Transverse colon (tissue), 4 donors: ENCODE results near the gene FBLN7. TPM values are rescaled to one million over a fixed set of nuclear protein-coding genes. Genes with fewer than 3 reads are reported as not detected.
"Not testable (repeated sequence)": the region's sequence is repeated elsewhere in the genome, so short reads cannot be mapped to it uniquely, and the experiment has no call there.

Experiments
- DNase-seq: peaks from one replicate; pipeline ENCODE4 v3.0.0-alpha.2; 2019
- H3K27ac ChIP-seq, 4 donors: fragments of 200-600 bp; sonication (generic); 2 replicates each; pipeline ENCODE4 v1.5.1; 2016 to 2018; ENCODE audit warnings: inconsistent platforms in 4 of 4
- H3K27me3 ChIP-seq: fragments of 200-600 bp; sonication (generic); 2 replicates; pipeline ENCODE4 v1.5.1; 2017; ENCODE audit warnings: inconsistent platforms
- H3K36me3 ChIP-seq, 4 donors: fragments of 200-600 bp; sonication (generic); 2 replicates each; pipeline ENCODE4 v1.5.1; 2017 to 2019; ENCODE audit warnings: inconsistent platforms in 4 of 4
- H3K4me1 ChIP-seq, 4 donors: fragments of 200-600 bp; sonication (generic); 2 replicates each; pipeline ENCODE4 v1.5.1; 2017 to 2020; ENCODE audit warnings: inconsistent platforms in 4 of 4
- H3K4me3 ChIP-seq, 4 donors: fragments of 200-600 bp; sonication (generic); 1 replicate in 1 of 4; 2 replicates in 3 of 4; pipeline versions ENCODE4 v1.5.1 to v1.6.1; 2017 to 2019; ENCODE audit warnings: inconsistent platforms in 4 of 4
- H3K9me3 ChIP-seq, 2 donors: fragments of 200-600 bp; sonication (generic); 2 replicates each; pipeline ENCODE4 v1.5.1; 2017 to 2019; ENCODE audit warnings: inconsistent platforms in 2 of 2
- CTCF ChIP-seq, 5 experiments: fragments of 200-600 bp in 3 of 5; fragments of 450-650 bp in 2 of 5; sonication (generic) in 3 of 5; IDR thresholded peaks; 1 replicate in 2 of 5; 2 replicates in 3 of 5; pipeline ENCODE4 v1.5.1; 2016 to 2017; ENCODE audit warnings: antibody characterized with exemption in 5 of 5, inconsistent platforms in 3 of 5, mild to moderate bottlenecking in 2 of 5, moderate library complexity in 1 of 5
- EP300 ChIP-seq: sonication (generic); formaldehyde crosslinking; IDR thresholded peaks from one replicate; pipeline ENCODE4 v1.6.1; 2017; ENCODE audit warnings: antibody characterized with exemption, low read depth
- POLR2A ChIP-seq: fragments of 450-650 bp; IDR thresholded peaks from one replicate; pipeline ENCODE4 v1.6.1; 2016; ENCODE audit warnings: antibody characterized with exemption, mild to moderate bottlenecking, moderate library complexity
- POLR2AphosphoS5 ChIP-seq, 3 donors: sonication (generic); formaldehyde crosslinking; IDR thresholded peaks; one replicate each; pipeline ENCODE4 v1.6.1; 2016; ENCODE audit warnings: antibody characterized with exemption in 3 of 3
- WGBS, 2 donors: methylation state at CpG; one replicate each; pipeline ENCODE4 v1.1.5; 2018; ENCODE audit warnings: low coverage in 1 of 2; 5-methylcytosine and 5-hydroxymethylcytosine counted together
- in situ Hi-C, 4 donors: fragments of 200-750 bp; cut with MboI; loops; one replicate each; pipeline versions ENCODE4 v1.15.0 to v1.15.1; 2017; ENCODE audit warnings: low sequenced_read_pairs in 3 of 4, low pct_ligation_motif_present in 1 of 4, low pct_unique_long_range_greater_than_20kb in 1 of 4
- intact Hi-C: fragments of 100-400 bp; cut with DNase I; formaldehyde crosslinking; loops from one replicate; pipeline ENCODE4 v1.15.1; 2023; ENCODE audit warnings: low total_unique reads
- total RNA-seq, 4 donors: library from RNA; depleted of rRNA; stranded (reverse); fragments of >200 nt; gene quantifications; one replicate each; pipeline ENCODE4 v1.1.0, GENCODE V29; 2016

FBLN7 gene
- total RNA-seq, 4 donors from 2014 or later: 1.2 to 2.9 TPM; not detected in 2

DNA sequence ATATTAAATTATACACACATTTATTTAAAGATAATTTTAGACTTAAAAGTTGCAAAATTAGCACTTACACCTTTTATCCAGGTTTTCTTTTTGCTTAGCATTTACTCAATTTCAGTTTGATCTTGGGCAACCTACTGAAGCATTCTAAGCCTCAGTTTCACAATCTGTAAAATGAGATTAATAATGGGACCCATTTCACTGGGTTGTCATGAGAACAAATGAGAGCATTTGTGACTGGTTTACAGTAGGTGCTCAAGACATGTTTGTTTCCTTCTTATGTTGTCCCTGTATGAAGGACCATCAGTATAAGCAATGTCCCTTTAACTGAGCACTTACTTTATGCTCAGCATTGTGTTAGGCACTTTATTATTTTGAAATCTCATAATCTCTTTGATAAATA is 4.8 kb upstream of the FBLN7 start:
- Histone ChIP-seq H3K36me3 (no peaks in the 10 kb centered on the region), H3K4me1 (peaks cover 0 to 10% (median 7%) of the 10 kb centered on the region in 4 donors), H3K27me3 (peaks cover 11% of the 10 kb centered on the region), H3K4me3 (no peak overlapping the region), H3K9me3 (no peaks in the 10 kb centered on the region), H3K27ac (no peak overlapping the region)
- no peak for DNase-seq
- in situ Hi-C loops (no loop called here), intact Hi-C loops (no loop called here)
- TF ChIP-seq POLR2AphosphoS5 (IDR thresholded peaks at IDR 0.05): no peak
- no peak for TF ChIP-seq POLR2A
- no peak for TF ChIP-seq CTCF (IDR thresholded peaks at IDR 0.05)
- TF ChIP-seq EP300: no peak

GRCh38 chr2:112134120-112134519 is 4.1 kb upstream of the FBLN7 start:
- Histone ChIP-seq H3K9me3 (no peaks in the 10 kb centered on the region), H3K27ac (no peak overlapping the region), H3K27me3 (peaks cover 14% of the 10 kb centered on the region), H3K36me3 (no peaks in the 10 kb centered on the region), H3K4me1 (peaks cover 0 to 10% (median 7%) of the 10 kb centered on the region in 4 donors), H3K4me3 (no peak overlapping the region)
- no peak for TF ChIP-seq POLR2AphosphoS5 (IDR thresholded peaks at IDR 0.05)
- TF ChIP-seq POLR2A: no peak
- no peak for TF ChIP-seq CTCF (IDR thresholded peaks at IDR 0.05)
- TF ChIP-seq EP300: no peak
- 89% methylated on average over 4 of the region's 4 CpGs; no CpG with 5 or more reads in 1 of the 2 donors for WGBS, 2 donors
- no peak for DNase-seq
- in situ Hi-C loops (no loop called here), intact Hi-C loops (no loop called here)

- intact Hi-C loops: no loop called here
Measured at GRCh38 chr2:112136096-112136495, 2.1 kb upstream of the FBLN7 start.

GRCh38 chr2:112137516-112138158 is 548 bp upstream of the FBLN7 start:
- Histone ChIP-seq H3K27me3 (peaks cover 29% of the 10 kb centered on the region), H3K4me3 (peak overlapping the region in 3 of 4 donors; percentile 44 to 53 (median 47)), H3K9me3 (no peaks in the 10 kb centered on the region), H3K27ac (no peak overlapping the region), H3K36me3 (no peaks in the 10 kb centered on the region), H3K4me1 (peaks cover 0 to 10% (median 7%) of the 10 kb centered on the region in 4 donors)
- DNase-seq: no peak
- WGBS, 2 donors: 20 to 22% methylated on average over 1 to 15 of the region's 15 CpGs
- intact Hi-C loops: no loop called here
- in situ Hi-C loops: no loop called here
- no peak for TF ChIP-seq POLR2A
- no peak for TF ChIP-seq CTCF (IDR thresholded peaks at IDR 0.05)
- TF ChIP-seq EP300: no peak
- TF ChIP-seq POLR2AphosphoS5 (IDR thresholded peaks at IDR 0.05): no peak

More at GRCh38 chr2:112136096-112136495, 2.1 kb upstream of the FBLN7 start:
- no peaks in the 10 kb centered on the region for H3K36me3 ChIP-seq
- WGBS, 2 donors: 83 to 93% methylated on average over 5 of the region's 5 CpGs
- no peak overlapping the region for H3K4me3 ChIP-seq
- in situ Hi-C loops: no loop called here
- peaks cover 0 to 10% (median 7%) of the 10 kb centered on the region in 4 donors for H3K4me1 ChIP-seq
- peaks cover 22% of the 10 kb centered on the region for H3K27me3 ChIP-seq
- H3K9me3 ChIP-seq: no peaks in the 10 kb centered on the region
- no peak for DNase-seq
- TF ChIP-seq EP300 (no peak), CTCF (IDR thresholded peaks at IDR 0.05) (no peak), POLR2A (no peak), POLR2AphosphoS5 (IDR thresholded peaks at IDR 0.05) (no peak)
- no peak overlapping the region for H3K27ac ChIP-seq

GRCh38 chr2:112139033-112139614 is 939 bp downstream of the FBLN7 start:
- H3K4me1 ChIP-seq, H3K27ac ChIP-seq, DNase-seq, H3K9me3 ChIP-seq, in situ Hi-C loops, H3K36me3 ChIP-seq, intact Hi-C loops: not testable (repeated sequence)
- Histone ChIP-seq H3K4me3 (peak overlapping the region in 1 of 4 donors; percentile 53), H3K27me3 (peaks cover 29% of the 10 kb centered on the region)
- 18% methylated on average over 18 of the region's 32 CpGs; no CpG with 5 or more reads in 1 of the 2 donors for WGBS, 2 donors

GRCh38 chr2:112139661-112140204 is 1.5 kb downstream of the FBLN7 start:
- H3K27ac ChIP-seq, intact Hi-C loops, H3K4me1 ChIP-seq, H3K4me3 ChIP-seq, H3K36me3 ChIP-seq, DNase-seq, H3K9me3 ChIP-seq, in situ Hi-C loops: not testable (repeated sequence)
- WGBS, 2 donors: 8 to 27% methylated on average over 24 to 30 of the region's 38 CpGs
- peaks cover 29% of the 10 kb centered on the region for H3K27me3 ChIP-seq
